Measurements from ENCODE around the gene MNS1. TPM values are rescaled to one million over a fixed set of nuclear protein-coding genes. Genes with fewer than 3 reads are reported as not detected.

The MNS1 gene
- 4.8 TPM for total RNA-seq

GRCh38 chr15:56464893-56465520, at the start of gene MNS1:
Gene MNS1 (minus strand): TSS chr15:56465137. CDS start chr15:56464972, 165 bp downstream.

Other genes with a start within 250 kb of the MNS1 start
- 27.0 TPM for gene RFX7, start 221.3 kb downstream of the MNS1 start, total RNA-seq
- gene TEX9, start 99.7 kb downstream of the MNS1 start, total RNA-seq: 61.6 TPM

Measured in diencephalon (tissue), 1 donor.